Measurements from ENCODE around the gene SYCE1.

- TF ChIP-seq, protein P1, sequence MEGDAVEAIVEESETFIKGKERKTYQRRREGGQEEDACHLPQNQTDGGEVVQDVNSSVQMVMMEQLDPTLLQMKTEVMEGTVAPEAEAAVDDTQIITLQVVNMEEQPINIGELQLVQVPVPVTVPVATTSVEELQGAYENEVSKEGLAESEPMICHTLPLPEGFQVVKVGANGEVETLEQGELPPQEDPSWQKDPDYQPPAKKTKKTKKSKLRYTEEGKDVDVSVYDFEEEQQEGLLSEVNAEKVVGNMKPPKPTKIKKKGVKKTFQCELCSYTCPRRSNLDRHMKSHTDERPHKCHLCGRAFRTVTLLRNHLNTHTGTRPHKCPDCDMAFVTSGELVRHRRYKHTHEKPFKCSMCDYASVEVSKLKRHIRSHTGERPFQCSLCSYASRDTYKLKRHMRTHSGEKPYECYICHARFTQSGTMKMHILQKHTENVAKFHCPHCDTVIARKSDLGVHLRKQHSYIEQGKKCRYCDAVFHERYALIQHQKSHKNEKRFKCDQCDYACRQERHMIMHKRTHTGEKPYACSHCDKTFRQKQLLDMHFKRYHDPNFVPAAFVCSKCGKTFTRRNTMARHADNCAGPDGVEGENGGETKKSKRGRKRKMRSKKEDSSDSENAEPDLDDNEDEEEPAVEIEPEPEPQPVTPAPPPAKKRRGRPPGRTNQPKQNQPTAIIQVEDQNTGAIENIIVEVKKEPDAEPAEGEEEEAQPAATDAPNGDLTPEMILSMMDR (IDR thresholded peaks at IDR 0.05; ENCODE audit: poor library complexity, severe bottlenecking) = no peak
- TF ChIP-seq POLR2AphosphoS5 (IDR thresholded peaks at IDR 0.05) = no peak
These were observed 49.6 kb upstream of the SYCE1 start for GRCh38 chr10:133614830-133615580.

All from neural cell (in vitro differentiated cells).